HG02759 (cell line): Measurements from ENCODE around the gene SH3RF2.
"Not testable (repeated sequence)": the region's sequence is repeated elsewhere in the genome, so short reads cannot be mapped to it uniquely, and the experiment has no call there.

ENCODE experiments used
- ATAC-seq: cut with Tn5 transposase; IDR thresholded peaks from one replicate; pipeline ENCODE4 v1.9.1; 2021; ENCODE audit warnings: mild to moderate bottlenecking, moderate library complexity; ENCODE audit not compliant: unreplicated experiment

The SH3RF2 gene

GRCh38 chr5:146076028-146076427 lies 139.7 kb downstream of the SH3RF2 start:
- no peak for ATAC-seq

- no peak for ATAC-seq
Observed at GRCh38 chr5:146076455-146076854, 140.1 kb downstream of the SH3RF2 start.

- no peak for ATAC-seq
Observed at GRCh38 chr5:146078566-146078965, 142.2 kb downstream of the SH3RF2 start.

- no peak for ATAC-seq
Observed at GRCh38 chr5:146079695-146080373, 143.5 kb downstream of the SH3RF2 start.

GRCh38 chr5:146081556-146081955 lies 145.2 kb downstream of the SH3RF2 start:
- no peak for ATAC-seq

GRCh38 chr5:146082798-146083197 lies 146.4 kb downstream of the SH3RF2 start:
- peak; percentile 67 for ATAC-seq

- no peak for ATAC-seq
Observed at GRCh38 chr5:146084376-146084775, 148.0 kb downstream of the SH3RF2 start.

GRCh38 chr5:146088098-146088497 lies 151.7 kb downstream of the SH3RF2 start:
- ATAC-seq = no peak

GRCh38 chr5:146089287-146089686 lies 152.9 kb downstream of the SH3RF2 start:
- ATAC-seq = no peak

GRCh38 chr5:146091881-146092280 lies 155.5 kb downstream of the SH3RF2 start:
- ATAC-seq = no peak

- ATAC-seq = no peak
Observed at GRCh38 chr5:146098047-146098446, 161.7 kb downstream of the SH3RF2 start.

GRCh38 chr5:146101646-146102045 lies 165.3 kb downstream of the SH3RF2 start:
- ATAC-seq = no peak

GRCh38 chr5:146103594-146103993 lies 167.2 kb downstream of the SH3RF2 start:
- no peak for ATAC-seq

GRCh38 chr5:146105477-146105876 lies 169.1 kb downstream of the SH3RF2 start, which contains the start of gene PLAC8L1:
Gene PLAC8L1 (minus strand): TSS chr5:146105577. CDS start chr5:146104311, 1,266 bp downstream.
- ATAC-seq = no peak

GRCh38 chr5:146107901-146108300 lies 171.5 kb downstream of the SH3RF2 start:
- no peak for ATAC-seq

GRCh38 chr5:146108870-146109269 lies 172.5 kb downstream of the SH3RF2 start:
- not testable (repeated sequence) for ATAC-seq

- no peak for ATAC-seq
Observed at GRCh38 chr5:146109379-146109778, 173.0 kb downstream of the SH3RF2 start.

- no peak for ATAC-seq
Observed at GRCh38 chr5:146111409-146111808, 175.0 kb downstream of the SH3RF2 start.

GRCh38 chr5:146112476-146112875 lies 176.1 kb downstream of the SH3RF2 start:
- no peak for ATAC-seq
